ENCODE measurements around the gene PBXIP1. TPM values are rescaled to one million over a fixed set of nuclear protein-coding genes. Genes with fewer than 3 reads are reported as not detected.
"Not testable (repeated sequence)": the region's sequence is repeated elsewhere in the genome, so short reads cannot be mapped to it uniquely, and the experiment has no call there.

Gene PBXIP1
- 164 TPM for polyA plus RNA-seq (ENCODE audit: insufficient read length)

GRCh38 chr1:154955718-154956543, at the start of gene PBXIP1:
Gene PBXIP1, minus strand, starts transcription at chr1:154956099. Its CDS starts 2,378 bp downstream, at chr1:154953721.
- peak; percentile 94 for DNase-seq (ENCODE audit: low read depth)

GRCh38 chr1:155005076-155006011, 49.4 kb upstream of the PBXIP1 start:
- no peak for DNase-seq (ENCODE audit: low read depth)

- DNase-seq (ENCODE audit: low read depth): no peak
Observed at GRCh38 chr1:155004352-155005075, 48.6 kb upstream of the PBXIP1 start.

GRCh38 chr1:155003766-155004351, 48.0 kb upstream of the PBXIP1 start:
- no peak for DNase-seq (ENCODE audit: low read depth)

- DNase-seq (ENCODE audit: low read depth): no peak
Observed at GRCh38 chr1:155003227-155003765, 47.4 kb upstream of the PBXIP1 start.

GRCh38 chr1:155002464-155003226, 46.7 kb upstream of the PBXIP1 start, which contains the start of gene ZBTB7B:
Gene ZBTB7B, plus strand, starts transcription at chr1:155002802. Its CDS starts 11,859 bp downstream, at chr1:155014661.
- no peak for DNase-seq (ENCODE audit: low read depth)

- DNase-seq (ENCODE audit: low read depth): peak; percentile 96
Observed at GRCh38 chr1:155001675-155002463, 46.0 kb upstream of the PBXIP1 start.

GRCh38 chr1:155001425-155001674, 45.5 kb upstream of the PBXIP1 start:
- DNase-seq (ENCODE audit: low read depth): no peak

GRCh38 chr1:155000726-155001424, 45.0 kb upstream of the PBXIP1 start:
- no peak for DNase-seq (ENCODE audit: low read depth)

GRCh38 chr1:155000411-155000725, 44.5 kb upstream of the PBXIP1 start:
- DNase-seq (ENCODE audit: low read depth): no peak

GRCh38 chr1:154999571-155000410, 43.9 kb upstream of the PBXIP1 start:
- no peak for DNase-seq (ENCODE audit: low read depth)

GRCh38 chr1:154998818-154999570, 43.1 kb upstream of the PBXIP1 start:
- no peak for DNase-seq (ENCODE audit: low read depth)

GRCh38 chr1:154998201-154998780, 42.4 kb upstream of the PBXIP1 start:
- DNase-seq (ENCODE audit: low read depth): no peak

GRCh38 chr1:154996966-154997701, 41.2 kb upstream of the PBXIP1 start:
- DNase-seq (ENCODE audit: low read depth): no peak

GRCh38 chr1:154995301-154995983, 39.5 kb upstream of the PBXIP1 start:
- not testable (repeated sequence) for DNase-seq (ENCODE audit: low read depth)

GRCh38 chr1:154994591-154994990, 38.7 kb upstream of the PBXIP1 start:
- no peak for DNase-seq (ENCODE audit: low read depth)
